ENCODE data around the gene KISS1R.
A peak's percentile ranks its signal among the peaks of the same experiment; 100 is the strongest.

Gene KISS1R

GRCh38 chr19:925087-925525 is 8.0 kb downstream of the KISS1R start:
- DNase-seq = peak; percentile 42 to 77

- peak; percentile 80 to 82 for DNase-seq
These were observed 8.6 kb downstream of the KISS1R start, which contains the start of gene ARID3A for GRCh38 chr19:925526-926322. ARID3A (plus strand) TSS chr19:926035; CDS start chr19:929529, 3,494 bp downstream.

- DNase-seq = peak in 1 of 2 experiments; percentile 26
These were observed 9.1 kb downstream of the KISS1R start for GRCh38 chr19:926323-926588.

GRCh38 chr19:926589-927350 is 9.6 kb downstream of the KISS1R start:
- peak; percentile 68 to 76 for DNase-seq

- DNase-seq = no peak
These were observed 10.2 kb downstream of the KISS1R start for GRCh38 chr19:927351-927779.

- no peak for DNase-seq
These were observed 10.8 kb downstream of the KISS1R start for GRCh38 chr19:927780-928401.

GRCh38 chr19:928471-929202 is 11.5 kb downstream of the KISS1R start:
- no peak for DNase-seq

GRCh38 chr19:929203-929890 is 12.2 kb downstream of the KISS1R start:
- no peak for DNase-seq

- DNase-seq = no peak
These were observed 12.7 kb downstream of the KISS1R start for GRCh38 chr19:929891-930258.

GRCh38 chr19:931860-932647 is 14.9 kb downstream of the KISS1R start:
- no peak for DNase-seq

- DNase-seq = no peak
These were observed 15.8 kb downstream of the KISS1R start for GRCh38 chr19:932648-933552.

GRCh38 chr19:933553-933882 is 16.4 kb downstream of the KISS1R start:
- no peak for DNase-seq

GRCh38 chr19:934197-934840 is 17.2 kb downstream of the KISS1R start:
- no peak for DNase-seq

- DNase-seq = no peak
These were observed 17.8 kb downstream of the KISS1R start for GRCh38 chr19:934865-935479.

GRCh38 chr19:936175-936546 is 19.0 kb downstream of the KISS1R start:
- no peak for DNase-seq

GRCh38 chr19:937259-937694 is 20.1 kb downstream of the KISS1R start:
- DNase-seq = peak in 1 of 2 experiments; percentile 52

GRCh38 chr19:938233-938923 is 21.2 kb downstream of the KISS1R start:
- no peak for DNase-seq

GRCh38 chr19:939439-939838 is 22.3 kb downstream of the KISS1R start:
- no peak for DNase-seq

- no peak for DNase-seq
These were observed 22.8 kb downstream of the KISS1R start for GRCh38 chr19:939922-940321.

Measured in activated CD4-positive, alpha-beta T cell treated with anti-CD3 and anti-CD28 coated beads, Interleukin-2, amount 50 U/mL, for 48 hours (primary cell).